ENCODE data around the gene TMEM156.
"Not testable (repeated sequence)": the region's sequence is repeated elsewhere in the genome, so short reads cannot be mapped to it uniquely, and the experiment has no call there.

TMEM156 gene

DNA sequence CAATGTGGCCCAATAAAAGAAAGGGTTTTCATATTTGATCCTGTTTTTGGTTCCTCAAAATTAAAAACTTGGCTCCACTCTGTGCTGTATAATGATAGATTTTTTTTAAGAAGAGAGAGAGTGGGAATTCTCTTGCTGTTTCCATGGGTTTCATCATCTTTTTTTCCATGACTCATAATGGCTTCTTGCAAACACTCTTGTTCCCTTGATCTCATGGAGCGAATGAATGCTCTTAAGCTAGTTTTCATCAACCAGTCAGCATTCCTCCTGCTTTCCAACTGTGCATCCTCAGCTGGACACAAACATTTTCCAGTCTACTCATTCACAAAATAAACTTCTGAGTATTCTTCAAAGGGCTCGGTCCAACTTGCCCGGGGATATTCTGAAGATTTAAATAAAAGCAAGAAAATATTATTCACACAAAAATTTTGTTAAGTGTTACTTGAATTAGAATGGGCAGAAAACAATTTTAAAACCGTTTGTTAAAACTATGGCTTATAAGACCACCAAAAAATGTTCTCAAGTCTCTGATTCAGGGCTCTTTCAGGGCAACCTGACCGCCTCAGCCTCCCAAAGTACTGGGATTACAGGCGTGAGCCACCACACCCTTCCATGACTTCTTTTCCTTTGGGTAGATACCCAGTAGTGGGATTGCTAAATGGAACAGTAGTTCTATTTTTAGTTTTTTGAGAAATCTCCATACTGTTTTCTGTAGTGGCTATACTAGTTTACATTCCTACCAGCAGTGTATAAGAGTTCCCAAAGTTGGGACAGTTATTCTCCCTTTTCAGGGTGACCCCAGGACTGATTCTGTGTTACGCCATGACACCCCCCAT is 64.7 kb downstream of the TMEM156 start:
- TF ChIP-seq CTCF (IDR thresholded peaks at IDR 0.05; ENCODE audit: low read depth, low read length, missing control alignments): no peak
- peak; percentile 98 for DNase-seq (ENCODE audit: low read depth)
- in situ Hi-C loops (cut with HindIII; ENCODE audit: low sequenced_read_pairs): no loop called here
- H3K4me3 ChIP-seq (ENCODE audit: low read depth, low read length): no peak overlapping the region

GRCh38 chr4:38965866-38966265 is 66.3 kb downstream of the TMEM156 start:
- in situ Hi-C loops (cut with HindIII; ENCODE audit: low sequenced_read_pairs): no loop called here
- no peak for TF ChIP-seq CTCF (IDR thresholded peaks at IDR 0.05; ENCODE audit: low read depth, low read length, missing control alignments)
- no peak for DNase-seq (ENCODE audit: low read depth)
- no peak overlapping the region for H3K4me3 ChIP-seq (ENCODE audit: low read depth, low read length)

GRCh38 chr4:38964942-38965775 is 67.0 kb downstream of the TMEM156 start:
- no peak overlapping the region for H3K4me3 ChIP-seq (ENCODE audit: low read depth, low read length)
- DNase-seq (ENCODE audit: low read depth): no peak
- no peak for TF ChIP-seq CTCF (IDR thresholded peaks at IDR 0.05; ENCODE audit: low read depth, low read length, missing control alignments)
- in situ Hi-C loops (cut with HindIII; ENCODE audit: low sequenced_read_pairs): no loop called here

GRCh38 chr4:38959248-38959647 is 73.0 kb downstream of the TMEM156 start:
- H3K4me3 ChIP-seq (ENCODE audit: low read depth, low read length); DNase-seq (ENCODE audit: low read depth); in situ Hi-C loops (cut with HindIII; ENCODE audit: low sequenced_read_pairs): not testable (repeated sequence)

DNA sequence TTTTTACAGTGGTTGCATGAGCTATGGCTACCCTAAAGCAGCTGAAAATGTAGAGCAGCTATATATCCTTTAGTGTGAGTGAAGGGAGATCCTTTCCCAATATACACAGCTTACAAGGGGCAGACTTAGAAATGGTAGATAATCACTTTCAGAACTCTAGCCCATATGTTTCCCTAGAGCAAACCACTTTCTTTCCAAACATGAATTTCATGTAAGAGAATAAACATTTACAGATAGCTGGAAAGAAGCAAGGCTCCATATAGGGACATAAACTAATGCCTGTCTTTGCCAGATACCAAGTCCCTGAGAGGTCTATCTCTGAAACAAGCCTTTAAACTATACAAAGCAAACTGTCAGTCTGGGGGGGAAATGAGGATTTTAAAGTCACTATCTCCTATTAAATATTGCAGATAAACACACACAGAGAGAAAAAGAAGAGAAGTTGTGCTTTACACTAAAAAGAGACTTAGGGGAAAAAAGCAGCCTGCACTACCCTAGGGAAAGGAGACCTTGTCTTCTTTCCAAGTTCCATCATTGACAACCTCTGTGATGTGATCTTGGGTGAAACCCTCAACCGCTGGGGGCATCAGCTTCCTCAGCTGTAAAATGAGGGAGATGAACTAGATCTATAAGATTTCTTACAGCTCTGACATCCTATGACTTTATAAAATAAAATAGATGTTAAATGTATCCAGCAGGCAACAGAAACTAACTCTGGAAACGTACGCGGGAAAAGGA is 73.6 kb downstream of the TMEM156 start:
- no peak overlapping the region for H3K4me3 ChIP-seq (ENCODE audit: low read depth, low read length)
- DNase-seq (ENCODE audit: low read depth): no peak
- TF ChIP-seq CTCF (IDR thresholded peaks at IDR 0.05; ENCODE audit: low read depth, low read length, missing control alignments): no peak
- in situ Hi-C loops (cut with HindIII; ENCODE audit: low sequenced_read_pairs): no loop called here

DNA sequence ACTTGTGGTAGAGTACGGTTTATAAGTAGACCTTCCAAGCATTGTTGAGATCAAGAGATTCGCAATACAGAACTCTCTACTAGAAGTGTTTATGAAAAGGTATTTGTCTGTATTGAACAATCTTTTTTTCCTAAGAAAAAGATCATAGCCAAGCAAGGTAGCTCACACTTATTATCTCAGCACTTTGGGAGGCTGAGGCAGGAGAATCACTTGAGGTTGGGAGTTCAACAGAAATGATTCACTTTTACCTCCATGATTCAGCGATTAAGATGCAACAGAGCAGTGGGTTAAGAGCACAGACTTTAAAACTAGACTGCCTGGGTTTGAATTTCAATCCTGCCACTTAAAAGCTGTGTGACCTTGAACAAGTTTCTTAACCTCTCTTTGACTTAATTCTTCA is 74.3 kb downstream of the TMEM156 start:
- no peak overlapping the region for H3K4me3 ChIP-seq (ENCODE audit: low read depth, low read length)
- in situ Hi-C loops (cut with HindIII; ENCODE audit: low sequenced_read_pairs): no loop called here
- no peak for DNase-seq (ENCODE audit: low read depth)
- no peak for TF ChIP-seq CTCF (IDR thresholded peaks at IDR 0.05; ENCODE audit: low read depth, low read length, missing control alignments)

Measured in astrocyte of the cerebellum (primary cell).